H54 (cell line): ENCODE data around the gene MICU1.
A peak's percentile ranks its signal among the peaks of the same experiment; 100 is the strongest.
"Not testable (repeated sequence)": the region's sequence is repeated elsewhere in the genome, so short reads cannot be mapped to it uniquely, and the experiment has no call there.

Experiments used
- DNase-seq: peaks from one replicate; pipeline ENCODE4 v3.0.0; 2011; ENCODE audit warnings: low spot score, mixed read lengths; ENCODE audit not compliant: insufficient read length
- FAIRE-seq: peaks from 3 replicates; lab custom pipeline; 2011; peaks lifted over from hg19 to GRCh38; lab: Jason Lieb, UNC
- POLR2A ChIP-seq: IDR thresholded peaks from 2 replicates; pipeline ENCODE4 v1.6.1; 2011; ENCODE audit warnings: low read depth, mild to moderate bottlenecking, low read length

The MICU1 gene

DNA sequence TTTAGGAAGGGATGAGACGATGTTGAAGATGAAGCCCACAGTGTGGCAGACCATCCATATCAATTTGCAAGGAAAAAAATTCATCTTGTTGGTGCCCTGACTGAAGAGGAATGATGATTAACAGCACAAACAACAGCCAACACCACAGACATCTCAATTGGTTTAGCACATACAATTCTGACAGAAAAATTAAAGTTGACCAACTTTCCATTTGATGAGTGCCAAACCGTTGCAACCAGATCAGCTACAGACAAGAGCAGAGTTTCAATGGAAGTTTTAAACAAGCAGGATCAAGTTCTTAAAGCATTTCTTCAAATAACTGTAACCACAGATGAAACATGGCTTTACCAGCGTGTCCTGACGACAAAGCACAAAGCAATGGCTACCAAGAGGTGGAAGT, 138.8 kb downstream of the MICU1 start:
- DNase-seq (no peak), FAIRE-seq (peak; percentile 75)
- no peak for TF ChIP-seq POLR2A

DNA sequence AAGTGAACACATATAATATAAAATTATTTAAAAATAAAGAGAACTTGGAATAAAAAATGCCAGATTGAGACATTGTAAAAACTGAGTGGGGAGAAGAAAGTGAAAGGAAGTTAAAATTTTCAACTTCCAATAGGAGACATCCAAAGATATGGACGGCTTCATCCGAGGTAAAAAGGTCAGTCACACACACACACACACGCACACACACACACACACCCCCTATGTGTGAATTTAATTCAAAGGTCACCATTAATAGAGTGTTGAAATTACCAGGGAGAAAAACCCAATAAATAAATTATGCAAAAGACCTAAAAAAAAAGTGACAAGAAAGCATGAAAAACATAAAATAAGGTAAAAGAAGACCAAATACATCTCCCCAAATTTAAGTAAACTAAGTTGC, 140.2 kb downstream of the MICU1 start:
- no peak for TF ChIP-seq POLR2A
- DNase-seq (no peak), FAIRE-seq (no peak)

- FAIRE-seq (peak; percentile 30), DNase-seq (no peak)
- TF ChIP-seq POLR2A = no peak
Measured at GRCh38 chr10:72484521-72484920, 141.4 kb downstream of the MICU1 start.

GRCh38 chr10:72483471-72483870, 142.4 kb downstream of the MICU1 start:
- peak; percentile 6 for FAIRE-seq
- no peak for TF ChIP-seq POLR2A
- no peak for DNase-seq

- peak; percentile 58 for FAIRE-seq
Measured at GRCh38 chr10:72480861-72481260, 145.0 kb downstream of the MICU1 start.

GRCh38 chr10:72477463-72477862, 148.4 kb downstream of the MICU1 start:
- FAIRE-seq (peak; percentile 67), DNase-seq (no peak)
- TF ChIP-seq POLR2A = no peak

More at GRCh38 chr10:72480861-72481260, 145.0 kb downstream of the MICU1 start:
- DNase-seq = no peak
- TF ChIP-seq POLR2A = no peak

GRCh38 chr10:72472306-72472705, 153.6 kb downstream of the MICU1 start:
- no peak for TF ChIP-seq POLR2A
- FAIRE-seq = no peak
- no peak for DNase-seq

DNA sequence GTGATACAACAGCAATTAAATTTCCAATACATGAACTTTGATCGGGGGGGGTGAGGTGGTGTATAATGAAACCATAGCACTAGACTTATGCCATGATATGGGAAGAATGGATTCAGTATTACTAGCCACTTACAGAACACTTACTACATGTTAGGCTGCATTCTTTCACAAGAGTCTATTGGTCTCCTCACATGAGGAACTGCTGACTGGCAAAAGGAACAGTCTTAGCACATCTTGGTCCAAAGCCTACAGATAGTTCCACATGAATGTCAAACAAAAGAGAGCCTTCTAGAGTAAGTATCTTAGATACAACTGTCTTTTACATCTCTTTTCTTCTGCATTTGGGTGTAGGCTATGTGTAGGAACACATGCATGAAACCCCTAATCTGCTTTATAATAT, 155.2 kb downstream of the MICU1 start:
- no peak for DNase-seq
- no peak for TF ChIP-seq POLR2A
- FAIRE-seq = peak; percentile 58

- DNase-seq, FAIRE-seq: not testable (repeated sequence)
Measured at GRCh38 chr10:72467064-72467463, 158.8 kb downstream of the MICU1 start.

GRCh38 chr10:72466018-72466417, 159.9 kb downstream of the MICU1 start:
- DNase-seq (no peak), FAIRE-seq (peak; percentile 89)
- no peak for TF ChIP-seq POLR2A

DNA sequence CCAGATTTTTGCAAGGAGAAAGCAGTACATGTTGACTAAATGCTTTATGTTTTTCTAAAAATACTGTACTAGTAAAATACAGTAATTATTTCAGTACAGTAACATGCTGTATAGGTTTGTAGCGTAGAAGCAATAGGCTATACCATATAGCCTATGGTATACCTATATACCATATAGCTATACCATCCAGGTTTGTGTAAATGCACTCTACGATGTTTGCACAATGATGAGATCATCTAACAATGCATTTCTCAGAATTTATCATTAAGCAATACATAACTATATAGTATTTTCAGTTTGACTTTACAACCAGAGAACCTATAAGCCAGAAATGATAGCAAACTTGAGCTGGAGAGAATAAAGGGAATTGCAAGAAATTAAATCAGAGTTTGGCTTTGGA, 161.4 kb downstream of the MICU1 start:
- no peak for TF ChIP-seq POLR2A
- DNase-seq = no peak
- no peak for FAIRE-seq

- no peak for DNase-seq
- FAIRE-seq = peak; percentile 27
- no peak for TF ChIP-seq POLR2A
Measured at GRCh38 chr10:72462261-72462660, 163.6 kb downstream of the MICU1 start.

GRCh38 chr10:72461085-72461484, 164.8 kb downstream of the MICU1 start:
- no peak for DNase-seq
- TF ChIP-seq POLR2A = no peak
- peak; percentile 69 for FAIRE-seq

DNA sequence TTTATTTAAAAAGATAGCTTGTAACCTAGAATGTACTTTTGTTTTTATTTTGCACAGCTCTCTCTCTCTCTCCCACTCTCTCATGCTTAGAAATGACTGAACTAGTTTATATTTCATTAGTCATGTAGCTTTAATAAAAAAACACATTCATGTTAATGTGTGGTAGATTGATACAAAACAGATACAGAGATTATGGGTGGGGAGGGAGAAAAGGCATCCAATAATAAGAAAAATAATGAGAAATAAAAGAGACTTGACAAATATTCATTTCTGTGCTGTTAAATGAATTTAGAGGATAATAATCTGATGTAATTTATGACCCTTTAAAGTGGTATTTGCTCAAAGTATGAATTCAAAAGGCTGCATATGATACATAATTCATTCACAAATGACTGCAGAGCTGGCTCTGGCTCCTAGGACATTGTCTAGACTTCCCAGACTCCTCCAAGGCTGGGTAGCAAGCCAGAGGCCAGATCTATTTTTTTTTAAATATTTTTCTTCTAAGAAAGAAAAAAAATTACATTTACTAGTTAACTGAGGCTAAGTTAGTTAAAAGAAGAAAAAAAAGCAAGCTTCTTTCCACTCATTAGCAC, 165.5 kb downstream of the MICU1 start:
- no peak for FAIRE-seq

DNA sequence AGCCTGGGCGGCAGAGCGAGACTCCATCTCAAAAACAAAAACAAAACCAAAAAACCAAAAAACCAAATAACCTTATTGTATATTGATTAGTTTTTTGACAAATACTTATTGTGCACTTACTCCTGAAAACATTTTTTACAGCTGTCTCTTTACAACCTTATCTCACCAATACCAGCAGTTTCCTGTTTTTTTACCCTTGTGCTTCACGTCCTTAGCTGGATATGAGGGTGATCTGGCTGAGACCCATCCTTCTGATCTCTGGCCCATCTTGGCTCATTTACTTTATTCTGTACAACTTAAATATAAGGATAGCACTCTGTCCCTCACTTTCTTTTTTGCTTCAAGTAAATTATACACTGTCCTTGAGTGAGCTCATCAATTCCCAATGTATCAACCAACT, 166.6 kb downstream of the MICU1 start:
- no peak for FAIRE-seq
- no peak for DNase-seq
- no peak for TF ChIP-seq POLR2A

More for the DNA sequence above, 165.5 kb downstream of the MICU1 start:
- DNase-seq = no peak
- TF ChIP-seq POLR2A = no peak
